ENCODE data around the gene CRYL1.
A peak's percentile ranks its signal among the peaks of the same experiment; 100 is the strongest.

CRYL1 gene

DNA sequence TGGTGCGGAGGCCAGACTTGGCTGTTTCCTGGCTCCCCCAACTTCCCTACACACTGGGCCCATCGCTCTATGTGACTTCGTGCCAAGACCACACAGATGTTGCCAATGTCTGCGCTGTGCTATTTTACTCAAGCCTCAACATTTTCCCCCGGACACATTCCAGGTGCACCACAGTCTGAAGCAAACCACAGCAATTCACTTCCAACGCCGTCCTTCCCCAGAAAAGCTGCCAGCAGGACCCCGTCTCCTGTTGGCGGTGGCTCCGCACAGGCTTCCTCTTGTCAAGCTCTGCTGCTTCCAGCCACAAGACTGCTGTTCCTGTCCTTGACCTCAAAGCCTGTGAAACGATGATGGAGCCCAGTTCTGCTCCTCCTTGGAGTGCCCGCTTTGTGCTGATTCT, 100.7 kb downstream of the CRYL1 start:
- DNase-seq (ENCODE audit: low read depth in 2 of 2): no peak

DNA sequence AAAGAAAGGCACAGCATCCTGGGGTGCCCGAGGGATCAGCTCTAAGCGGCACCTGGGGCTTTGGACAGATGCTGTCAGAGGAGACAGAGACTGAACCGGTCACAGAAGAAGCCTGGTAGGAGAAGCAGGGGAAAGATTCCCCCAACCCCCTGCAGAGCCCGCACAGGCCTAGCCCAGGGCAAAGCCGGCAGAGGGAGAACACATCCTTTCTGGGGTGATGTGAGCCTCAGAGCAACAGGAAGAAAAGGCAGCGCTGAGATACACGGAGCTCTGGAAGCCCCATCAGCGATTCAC, 101.2 kb downstream of the CRYL1 start:
- DNase-seq (ENCODE audit: low read depth in 2 of 2): no peak

- DNase-seq (ENCODE audit: low read depth in 2 of 2): no peak
These were observed 103.3 kb downstream of the CRYL1 start for GRCh38 chr13:20422362-20422761.

GRCh38 chr13:20420938-20421337, 104.7 kb downstream of the CRYL1 start:
- DNase-seq (ENCODE audit: low read depth in 2 of 2): no peak

- no peak for DNase-seq (ENCODE audit: low read depth in 2 of 2)
These were observed 106.7 kb downstream of the CRYL1 start for GRCh38 chr13:20418953-20419352.

DNA sequence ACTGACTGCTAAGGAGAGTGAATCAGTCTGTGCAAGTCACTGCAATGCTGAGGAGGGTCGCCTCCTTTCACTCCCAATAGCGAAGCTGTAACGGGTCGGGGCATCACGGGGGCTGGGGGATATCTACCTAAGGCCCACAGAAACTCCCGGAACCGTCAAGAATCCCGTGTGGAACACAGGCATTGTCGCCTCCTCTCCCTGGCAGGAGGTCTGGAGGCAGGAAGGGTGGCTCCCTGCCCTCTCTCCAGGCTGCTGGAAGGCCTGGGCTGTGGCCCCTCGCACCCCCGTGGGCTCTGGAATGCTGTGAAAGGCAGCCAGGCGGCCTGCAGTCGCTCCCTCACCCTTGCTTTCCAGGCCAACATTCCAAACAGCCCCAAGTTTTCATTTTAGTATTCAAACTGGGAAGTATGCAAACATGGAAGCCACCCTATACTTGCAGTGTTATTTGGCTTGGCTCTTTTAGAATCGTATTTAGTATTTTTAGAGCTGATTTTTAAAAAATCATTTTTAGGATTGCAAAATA, 109.4 kb downstream of the CRYL1 start:
- no peak for DNase-seq (ENCODE audit: low read depth in 2 of 2)

GRCh38 chr13:20415694-20416107, 110.0 kb downstream of the CRYL1 start:
- DNase-seq (ENCODE audit: low read depth in 2 of 2): no peak

DNA sequence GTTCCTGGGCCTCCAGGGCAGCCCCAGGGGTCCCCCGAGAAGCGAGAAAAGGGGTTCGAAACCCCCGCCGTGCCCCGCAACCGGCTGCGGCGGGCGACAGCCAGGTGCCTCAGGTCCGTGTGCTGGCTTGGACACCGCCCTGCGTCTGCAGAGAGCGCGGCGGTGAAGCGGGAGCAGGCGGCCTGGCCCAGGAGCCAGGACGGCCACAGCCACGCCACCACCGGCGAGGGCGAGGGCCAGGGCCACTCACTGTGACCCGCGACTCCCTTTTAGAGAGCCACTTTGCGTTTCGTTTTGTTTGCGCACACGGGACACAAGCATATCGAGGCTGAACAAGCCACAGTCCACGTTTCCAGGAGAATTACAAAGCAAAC, 110.4 kb downstream of the CRYL1 start:
- no peak for DNase-seq (ENCODE audit: low read depth in 2 of 2)

DNA sequence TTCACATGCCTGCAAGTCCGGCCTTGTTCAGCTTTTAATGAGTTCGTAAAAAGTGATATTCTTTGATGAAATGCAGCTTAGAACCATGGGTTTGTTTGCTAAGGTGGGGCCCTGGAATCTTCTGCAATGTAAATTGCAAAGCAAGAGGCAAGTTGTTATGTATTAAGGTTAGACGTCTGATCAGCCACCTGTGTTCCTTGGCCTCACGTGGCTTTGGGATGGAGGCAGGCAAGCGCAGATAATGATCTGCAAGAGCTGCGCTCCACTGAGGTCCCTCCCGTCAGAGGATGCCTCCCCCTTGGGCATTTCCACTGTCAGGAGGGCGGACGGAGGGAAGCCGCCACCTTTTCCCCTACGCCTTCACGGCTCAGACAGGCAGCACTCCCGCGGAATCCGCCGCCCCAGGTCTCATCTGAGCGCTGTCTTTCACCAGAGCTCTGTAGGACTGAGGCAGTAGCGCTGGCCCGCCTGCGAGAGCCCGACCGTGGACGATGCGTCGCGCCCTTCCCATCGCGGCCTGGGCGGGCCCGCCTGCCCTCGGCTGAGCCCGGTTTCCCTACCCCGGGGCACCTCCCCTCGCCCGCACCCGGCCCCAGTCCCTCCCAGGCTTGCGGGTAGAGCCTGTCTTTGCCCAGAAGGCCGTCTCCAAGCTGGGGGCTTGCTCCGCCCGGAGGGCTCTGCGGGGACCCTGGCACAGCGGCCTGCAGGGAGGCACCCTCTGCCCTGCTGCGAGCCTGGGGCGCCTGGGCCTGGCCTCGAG, 110.9 kb downstream of the CRYL1 start:
- DNase-seq (ENCODE audit: low read depth in 2 of 2): no peak

- DNase-seq (ENCODE audit: low read depth in 2 of 2): no peak
These were observed 112.8 kb downstream of the CRYL1 start for GRCh38 chr13:20412691-20413355.

GRCh38 chr13:20411638-20412342, 113.9 kb downstream of the CRYL1 start:
- peak in 1 of 2 donors; percentile 24 for DNase-seq (ENCODE audit: low read depth in 2 of 2)

- no peak for DNase-seq (ENCODE audit: low read depth in 2 of 2)
These were observed 114.9 kb downstream of the CRYL1 start for GRCh38 chr13:20410726-20411125.

GRCh38 chr13:20408181-20408580, 117.5 kb downstream of the CRYL1 start:
- no peak for DNase-seq (ENCODE audit: low read depth in 2 of 2)

- DNase-seq (ENCODE audit: low read depth in 2 of 2): no peak
These were observed 117.9 kb downstream of the CRYL1 start for GRCh38 chr13:20407759-20408158.

GRCh38 chr13:20405691-20406090, 120.0 kb downstream of the CRYL1 start:
- no peak for DNase-seq (ENCODE audit: low read depth in 2 of 2)

- no peak for DNase-seq (ENCODE audit: low read depth in 2 of 2)
These were observed 121.0 kb downstream of the CRYL1 start for GRCh38 chr13:20404488-20405222.

DNA sequence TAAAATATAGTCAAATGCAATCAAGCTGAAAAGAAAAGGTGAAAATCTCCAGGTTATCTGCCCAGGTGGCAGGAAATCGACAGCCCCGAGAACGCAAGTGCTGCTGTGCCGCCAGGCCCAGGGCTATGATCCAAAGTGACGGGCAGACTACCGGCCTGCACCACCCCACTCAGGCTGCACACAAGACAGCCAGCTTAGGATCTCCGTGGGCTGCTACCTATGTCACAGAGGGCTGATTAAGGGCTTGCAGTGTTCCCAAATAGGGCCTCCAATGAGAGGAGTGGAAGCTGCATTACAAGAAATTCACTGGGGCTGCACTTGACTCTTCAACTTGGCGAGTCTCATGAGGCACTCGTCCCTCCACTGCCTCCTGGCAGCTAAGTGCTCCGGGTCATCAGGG, 121.8 kb downstream of the CRYL1 start:
- DNase-seq (ENCODE audit: low read depth in 2 of 2): no peak

DNA sequence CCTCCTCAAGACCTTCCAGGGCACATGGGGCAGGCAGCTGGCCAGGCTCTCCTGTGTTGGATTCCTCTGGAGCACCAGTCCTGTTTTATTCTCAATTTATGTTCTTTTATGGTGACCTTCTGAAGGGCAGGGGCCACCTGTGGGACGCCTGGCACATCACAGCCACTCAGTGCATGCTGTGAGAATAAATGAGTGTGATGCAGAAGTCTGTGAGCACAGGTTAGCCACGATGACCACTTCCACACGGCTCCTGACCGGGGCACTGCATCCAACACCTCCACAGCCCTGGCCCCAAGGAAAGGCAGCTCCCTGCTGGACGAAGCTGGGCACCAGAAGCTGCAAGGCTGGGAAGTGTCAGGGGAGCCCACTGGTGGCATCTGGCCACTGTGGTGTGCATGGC, 122.8 kb downstream of the CRYL1 start:
- DNase-seq (ENCODE audit: low read depth in 2 of 2): no peak

DNA sequence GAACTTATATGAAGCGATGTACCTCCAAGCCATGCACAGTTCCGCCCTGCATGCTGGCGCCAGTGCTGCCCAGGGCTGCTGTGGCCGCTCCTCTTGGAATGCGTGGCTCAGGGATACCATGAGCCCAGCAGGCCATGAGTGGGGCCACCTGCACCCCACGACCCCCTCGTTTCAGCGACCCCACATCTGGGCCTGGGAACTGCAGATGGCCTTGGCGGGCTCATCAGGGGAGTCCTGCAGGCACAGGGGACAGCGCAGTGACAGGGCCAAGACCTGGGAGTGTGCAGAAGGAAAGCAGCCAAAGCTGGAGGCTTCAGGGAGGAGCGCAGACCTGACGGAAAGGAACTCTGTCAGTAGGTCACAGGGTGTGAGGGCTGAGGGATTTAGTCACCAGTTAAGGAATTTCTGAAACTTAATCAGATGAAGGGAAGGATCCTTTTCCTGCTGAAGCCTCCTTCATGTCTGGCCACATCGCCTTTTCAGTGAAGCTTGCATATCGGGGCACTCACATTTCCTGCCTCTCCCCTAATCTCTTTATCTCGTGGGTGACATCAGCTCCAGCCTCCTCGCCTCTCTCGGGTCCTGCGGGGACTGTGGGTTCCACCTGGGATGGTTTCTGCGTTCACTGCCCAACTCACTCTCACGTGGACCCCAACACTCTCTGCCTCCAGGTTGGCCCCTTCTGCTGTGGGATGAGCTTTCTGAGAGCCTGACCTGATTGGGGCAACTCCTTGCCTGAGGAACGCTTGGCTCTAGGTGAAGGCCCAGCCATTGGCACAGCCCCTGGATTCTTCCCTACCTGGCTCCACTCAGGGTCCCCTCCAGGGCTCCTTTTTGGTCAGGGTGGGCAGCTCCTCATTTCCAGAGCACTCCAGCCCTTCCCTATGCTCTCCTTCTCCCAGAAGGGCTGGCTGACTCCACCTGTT, 123.5 kb downstream of the CRYL1 start:
- no peak for DNase-seq (ENCODE audit: low read depth in 2 of 2)

DNA sequence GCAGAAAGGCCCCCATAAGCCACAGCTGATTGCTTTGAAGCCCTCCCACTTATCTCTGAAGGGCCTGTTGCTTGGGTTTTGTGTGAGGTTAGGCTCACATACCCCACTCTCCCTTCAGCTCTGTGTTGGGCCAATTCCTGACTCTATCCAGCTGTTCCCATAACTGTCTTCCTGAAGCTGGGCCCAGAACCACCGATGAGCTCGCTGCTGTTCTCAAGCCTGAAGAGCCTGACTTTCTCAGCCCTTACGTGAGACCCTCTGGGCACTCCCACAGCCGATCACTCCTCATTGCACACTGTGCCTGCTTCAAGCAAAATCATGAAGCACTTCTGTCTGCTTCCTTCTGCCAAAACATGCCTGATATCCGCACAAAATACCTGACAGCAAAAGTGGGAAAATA, 124.1 kb downstream of the CRYL1 start:
- no peak for DNase-seq (ENCODE audit: low read depth in 2 of 2)

DNA sequence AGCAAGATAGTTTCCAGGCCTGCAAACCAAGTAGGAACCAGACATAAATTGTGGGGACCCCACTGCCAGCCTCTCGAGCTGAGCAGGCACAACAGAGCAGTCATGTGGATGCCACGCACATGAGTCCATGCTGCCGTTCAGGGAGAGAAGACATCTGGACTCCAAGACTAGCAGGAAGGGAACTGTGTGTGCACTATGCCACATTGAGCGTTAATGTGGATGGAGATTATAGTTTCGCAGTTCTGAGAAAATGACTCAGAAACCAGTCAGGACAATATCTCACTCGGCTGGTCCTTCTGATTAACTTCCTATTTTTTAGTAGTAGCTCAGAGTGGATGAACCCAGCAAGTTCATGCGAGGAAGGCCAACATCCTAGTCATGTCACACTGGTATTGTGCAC, 124.9 kb downstream of the CRYL1 start:
- no peak for DNase-seq (ENCODE audit: low read depth in 2 of 2)

All from stimulated activated CD8-positive, alpha-beta memory T cell treated with anti-CD3 and anti-CD28 coated beads, Interleukin-15, amount 100 ng/mL, for 4 hours (primary cell).